HCT116 (cell line): ENCODE measurements around the gene THSD8. TPM values are rescaled to one million over a fixed set of nuclear protein-coding genes. Genes with fewer than 3 reads are reported as not detected.

Experiments
- ATAC-seq: fragments of 200-7000 bp; cut with Tn5 transposase; 2 replicates; pipeline ENCODE4 v1.9.1; 2020; ENCODE audit warnings: mild to moderate bottlenecking, moderate library complexity
- BruUV-seq: library from RNA; stranded (reverse); fragments of 400-500 nt; replicated peaks from 2 replicates; lab custom pipeline; 2021; lab: Mats Ljungman, UMichigan
- CTCF ChIA-PET: fragments of 300-600 bp; sonication (Branson Sonifier 250); formaldehyde crosslinking; loops from one replicate; lab custom pipeline; 2021; ENCODE audit warnings: antibody characterized with exemption; lab: Charles Lee
- POLR2A ChIA-PET: fragments of 300-600, 350-600 bp; sonication (Branson Sonifier 250); formaldehyde crosslinking; loops from one replicate; lab custom pipeline; 2021; ENCODE audit warnings: antibody characterized with exemption; lab: Charles Lee
- RAD21 ChIA-PET, 2 experiments: fragments of 300-600 bp; sonication (Branson Sonifier 250); formaldehyde crosslinking; loops; one replicate each; lab custom pipeline; 2023; ENCODE audit warnings: low total read pairs in 2 of 2; ENCODE audit not compliant: uncharacterized antibody in 2 of 2, unreplicated experiment in 2 of 2, low non-redundant PET in 1 of 2; lab: Charles Lee
- DNase-seq: peaks from one replicate; pipeline ENCODE4 v3.0.0-alpha.2; 2010; ENCODE audit warnings: low read depth, low spot score
- H2AFZ ChIP-seq: fragments of 200-600 bp; shearing (Covaris generic), sonication (generic); 2 replicates; pipeline ENCODE4 v1.6.1; 2017; ENCODE audit warnings: low read depth, mixed run types, mixed read lengths, antibody characterized with exemption, low read length; ENCODE audit not compliant: poor library complexity, severe bottlenecking
- H3K27ac ChIP-seq: 2 replicates; pipeline ENCODE4 v1.5.1; 2012; ENCODE audit warnings: low read depth, low read length
- H3K27me3 ChIP-seq: fragments of 200-600 bp; sonication (generic); 2 replicates; pipeline ENCODE4 v1.6.1; 2016; ENCODE audit warnings: mixed run types, low read length, mixed read lengths; ENCODE audit not compliant: insufficient read depth
- H3K36me3 ChIP-seq, 2 experiments: fragments of 200-500 bp in 1 of 2; fragments of 200-600 bp in 1 of 2; sonication (Bioruptor generic) in 1 of 2; sonication (generic) in 1 of 2; 2 replicates each; pipeline versions ENCODE4 v1.5.1 to v1.6.1; 2014 to 2016; ENCODE audit warnings: low read length in 2 of 2, inconsistent platforms in 1 of 2, mixed read lengths in 1 of 2, mixed run types in 1 of 2; ENCODE audit not compliant: insufficient read depth in 2 of 2, control insufficient read depth in 1 of 2
- H3K4me1 ChIP-seq, 2 experiments: fragments of 200-600 bp in 1 of 2; sonication (generic) in 1 of 2; 2 replicates each; pipeline versions ENCODE4 v1.5.1 to v1.6.1; 2012 to 2017; ENCODE audit warnings: low read length in 2 of 2, inconsistent platforms in 1 of 2, mild to moderate bottlenecking in 1 of 2, mixed read lengths in 1 of 2, mixed run types in 1 of 2, moderate library complexity in 1 of 2; ENCODE audit not compliant: insufficient read depth in 2 of 2, control insufficient read depth in 1 of 2
- H3K4me2 ChIP-seq: fragments of 200-600 bp; sonication (generic); 2 replicates; pipeline ENCODE4 v1.6.1; 2017; ENCODE audit warnings: mixed run types, low read length, mixed read lengths
- H3K4me3 ChIP-seq, 2 experiments: fragments of 200-600 bp in 1 of 2; sonication (generic) in 1 of 2; replicated peaks in 1 of 2; 2 replicates each; pipeline ENCODE4 v1.5.1; 2011 to 2016; ENCODE audit warnings: low read length in 2 of 2, control low read depth in 1 of 2, low read depth in 1 of 2, mild to moderate bottlenecking in 1 of 2, mixed read lengths in 1 of 2, mixed run types in 1 of 2
- H3K79me2 ChIP-seq: fragments of 200-600 bp; sonication (generic); 2 replicates; pipeline ENCODE4 v1.6.1; 2017; ENCODE audit warnings: mild to moderate bottlenecking, mixed run types, low read length, moderate library complexity, mixed read lengths; ENCODE audit not compliant: insufficient read depth
- H3K9ac ChIP-seq: fragments of 200-600 bp; sonication (generic); 2 replicates; pipeline ENCODE4 v1.6.1; 2016; ENCODE audit warnings: low read length, mixed read lengths
- H3K9me2 ChIP-seq: fragments of 200-600 bp; sonication (generic), shearing (Covaris generic); 2 replicates; pipeline ENCODE4 v1.6.1; 2017; ENCODE audit warnings: mixed run types, mild to moderate bottlenecking, moderate library complexity; ENCODE audit not compliant: insufficient read depth
- H3K9me3 ChIP-seq, 2 experiments: fragments of 200-500 bp in 1 of 2; fragments of 200-600 bp in 1 of 2; sonication (Bioruptor generic) in 1 of 2; sonication (generic) in 1 of 2; 2 replicates each; pipeline ENCODE4 v1.6.1; 2014 to 2017; ENCODE audit warnings: low read length in 2 of 2, mixed read lengths in 2 of 2, inconsistent platforms in 1 of 2, low read depth in 1 of 2, mild to moderate bottlenecking in 1 of 2, mixed run types in 1 of 2, moderate library complexity in 1 of 2; ENCODE audit not compliant: control insufficient read depth in 1 of 2, insufficient read depth in 1 of 2
- H4K20me1 ChIP-seq: fragments of 200-600 bp; sonication (generic), shearing (Covaris generic); 2 replicates; pipeline ENCODE4 v1.6.1; 2017; ENCODE audit warnings: mixed run types, mild to moderate bottlenecking, moderate library complexity; ENCODE audit not compliant: insufficient read depth
- POLR2AphosphoS5 ChIP-seq: IDR thresholded peaks from 2 replicates; pipeline ENCODE4 v1.6.1; 2011; ENCODE audit warnings: mild to moderate bottlenecking, low read depth, low read length, moderate library complexity
- RAD21 ChIP-seq: IDR thresholded peaks from 2 replicates; pipeline ENCODE4 v1.6.1; 2012; ENCODE audit warnings: low read depth, mild to moderate bottlenecking
- SIN3A ChIP-seq: IDR thresholded peaks from 2 replicates; pipeline ENCODE4 v1.6.1; 2012; ENCODE audit warnings: low read depth
- SP1 ChIP-seq: IDR thresholded peaks from 2 replicates; pipeline ENCODE4 v1.6.1; 2012; ENCODE audit warnings: low read depth
- SRF ChIP-seq: IDR thresholded peaks from 2 replicates; pipeline ENCODE4 v1.6.1; 2012; ENCODE audit warnings: low read depth
- ZNF274 ChIP-seq: fragments of 200-500 bp; sonication (Bioruptor generic); IDR thresholded peaks from 2 replicates; pipeline ENCODE4 v1.6.1; 2014; ENCODE audit warnings: mild to moderate bottlenecking, low read depth, low read length, inconsistent platforms
- intact Hi-C: fragments of 100-400 bp; cut with micrococcal nuclease; formaldehyde crosslinking; loops from 2 replicates; pipeline ENCODE4 v1.10.0; 2022
- total RNA-seq: library from RNA; stranded (reverse); gene quantifications from one replicate; pipeline ENCODE4 v1.2.1, GENCODE V29; 2021; ENCODE audit not compliant: unreplicated experiment
- TF ChIP-seq, protein P1 (sequence below): IDR thresholded peaks from 2 replicates; pipeline ENCODE4 v1.6.1; 2012
- TF ChIP-seq, protein P2 (sequence below): IDR thresholded peaks from 2 replicates; pipeline ENCODE4 v1.6.1; 2012; ENCODE audit warnings: low read depth
- TF ChIP-seq, protein P3 (sequence below): IDR thresholded peaks from 2 replicates; pipeline ENCODE4 v1.6.1; 2011; ENCODE audit warnings: mild to moderate bottlenecking, low read length, moderate library complexity; ENCODE audit not compliant: insufficient replicate concordance; ENCODE audit errors: extremely low read depth

Gene THSD8
- total RNA-seq, 1 experiment from 2014 or later, result 33.3 TPM

DNA sequence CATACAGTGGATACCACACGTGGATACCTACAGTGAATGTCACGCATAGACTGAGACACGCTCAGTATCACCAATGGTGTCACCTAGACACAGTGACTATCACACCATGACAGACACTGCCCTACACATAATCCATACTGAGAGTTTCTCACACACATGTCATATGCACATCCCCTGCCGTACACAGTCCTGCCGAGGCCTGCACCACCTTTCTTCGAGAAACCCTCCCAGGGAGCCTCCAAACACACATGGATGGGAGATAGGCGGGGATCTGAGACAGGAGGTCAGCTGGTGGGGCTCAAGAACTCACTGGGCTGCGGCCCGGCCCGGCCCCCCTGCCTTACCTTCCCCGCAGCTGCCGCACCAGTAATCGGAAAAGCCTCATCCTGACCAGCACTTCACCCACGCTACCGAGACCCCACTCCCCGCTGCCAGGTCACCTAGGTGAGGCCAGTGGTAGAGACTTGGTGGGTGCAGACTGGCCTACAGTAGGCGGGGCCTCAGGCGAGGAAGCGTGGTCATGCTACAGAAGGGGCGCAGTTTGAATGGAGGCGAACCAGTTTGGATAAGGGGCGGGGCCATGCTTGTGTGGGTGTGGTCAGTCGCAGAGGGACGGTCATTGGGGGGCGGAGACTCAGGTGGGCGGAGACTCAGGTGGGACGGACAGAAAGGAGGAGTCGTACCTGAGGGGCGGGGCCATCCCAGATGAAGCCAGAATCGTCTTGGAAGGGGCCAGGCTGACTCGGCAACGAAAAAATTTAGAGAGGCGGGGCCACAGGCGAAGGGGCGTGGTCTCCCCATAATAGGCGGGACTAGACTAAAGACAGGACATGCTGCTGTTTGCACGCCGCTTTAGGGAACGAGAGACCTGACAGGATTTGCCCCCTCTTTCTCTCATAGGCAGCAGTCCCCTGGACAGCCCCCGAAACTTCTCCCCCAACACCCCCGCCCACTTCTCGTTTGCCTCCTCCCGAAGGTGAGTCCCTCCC is 38.5 kb downstream of the THSD8 start:
- Histone ChIP-seq H3K36me3 (peaks cover 5 to 6% of the 10 kb centered on the region in 2 experiments; a peak in 1 of 4 replicates), H3K27me3 (no peaks in the 10 kb centered on the region), H3K79me2 (peaks cover 36% of the 10 kb centered on the region; the same call in 1 of the 2 replicates), H3K4me2 (peak overlapping the region; percentile 52), H3K9ac (peak overlapping the region; percentile 24), H3K4me1 (peaks cover 31 to 59% of the 10 kb centered on the region in 2 experiments), H3K4me3 (no peak overlapping the region), H3K9me3 (no peaks in the 10 kb centered on the region)
- no TSS peak for BruUV-seq
- ATAC-seq, result peak; percentile 76
- ChIA-PET RAD21 (no interaction called here), CTCF (no interaction called here), POLR2A (no interaction called here)
- DNase-seq, result peak; percentile 93
- TF ChIP-seq SRF (no peak; the same call in 1 of the 2 replicates), SIN3A (no peak), POLR2AphosphoS5 (no peak), RAD21 (no peak), SP1 (peak; percentile 60), ZNF274 (no peak)
- TF ChIP-seq, protein P1, sequence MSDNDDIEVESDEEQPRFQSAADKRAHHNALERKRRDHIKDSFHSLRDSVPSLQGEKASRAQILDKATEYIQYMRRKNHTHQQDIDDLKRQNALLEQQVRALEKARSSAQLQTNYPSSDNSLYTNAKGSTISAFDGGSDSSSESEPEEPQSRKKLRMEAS, result no peak
- TF ChIP-seq, protein P2, sequence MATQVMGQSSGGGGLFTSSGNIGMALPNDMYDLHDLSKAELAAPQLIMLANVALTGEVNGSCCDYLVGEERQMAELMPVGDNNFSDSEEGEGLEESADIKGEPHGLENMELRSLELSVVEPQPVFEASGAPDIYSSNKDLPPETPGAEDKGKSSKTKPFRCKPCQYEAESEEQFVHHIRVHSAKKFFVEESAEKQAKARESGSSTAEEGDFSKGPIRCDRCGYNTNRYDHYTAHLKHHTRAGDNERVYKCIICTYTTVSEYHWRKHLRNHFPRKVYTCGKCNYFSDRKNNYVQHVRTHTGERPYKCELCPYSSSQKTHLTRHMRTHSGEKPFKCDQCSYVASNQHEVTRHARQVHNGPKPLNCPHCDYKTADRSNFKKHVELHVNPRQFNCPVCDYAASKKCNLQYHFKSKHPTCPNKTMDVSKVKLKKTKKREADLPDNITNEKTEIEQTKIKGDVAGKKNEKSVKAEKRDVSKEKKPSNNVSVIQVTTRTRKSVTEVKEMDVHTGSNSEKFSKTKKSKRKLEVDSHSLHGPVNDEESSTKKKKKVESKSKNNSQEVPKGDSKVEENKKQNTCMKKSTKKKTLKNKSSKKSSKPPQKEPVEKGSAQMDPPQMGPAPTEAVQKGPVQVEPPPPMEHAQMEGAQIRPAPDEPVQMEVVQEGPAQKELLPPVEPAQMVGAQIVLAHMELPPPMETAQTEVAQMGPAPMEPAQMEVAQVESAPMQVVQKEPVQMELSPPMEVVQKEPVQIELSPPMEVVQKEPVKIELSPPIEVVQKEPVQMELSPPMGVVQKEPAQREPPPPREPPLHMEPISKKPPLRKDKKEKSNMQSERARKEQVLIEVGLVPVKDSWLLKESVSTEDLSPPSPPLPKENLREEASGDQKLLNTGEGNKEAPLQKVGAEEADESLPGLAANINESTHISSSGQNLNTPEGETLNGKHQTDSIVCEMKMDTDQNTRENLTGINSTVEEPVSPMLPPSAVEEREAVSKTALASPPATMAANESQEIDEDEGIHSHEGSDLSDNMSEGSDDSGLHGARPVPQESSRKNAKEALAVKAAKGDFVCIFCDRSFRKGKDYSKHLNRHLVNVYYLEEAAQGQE, result no peak
- TF ChIP-seq, protein P3, sequence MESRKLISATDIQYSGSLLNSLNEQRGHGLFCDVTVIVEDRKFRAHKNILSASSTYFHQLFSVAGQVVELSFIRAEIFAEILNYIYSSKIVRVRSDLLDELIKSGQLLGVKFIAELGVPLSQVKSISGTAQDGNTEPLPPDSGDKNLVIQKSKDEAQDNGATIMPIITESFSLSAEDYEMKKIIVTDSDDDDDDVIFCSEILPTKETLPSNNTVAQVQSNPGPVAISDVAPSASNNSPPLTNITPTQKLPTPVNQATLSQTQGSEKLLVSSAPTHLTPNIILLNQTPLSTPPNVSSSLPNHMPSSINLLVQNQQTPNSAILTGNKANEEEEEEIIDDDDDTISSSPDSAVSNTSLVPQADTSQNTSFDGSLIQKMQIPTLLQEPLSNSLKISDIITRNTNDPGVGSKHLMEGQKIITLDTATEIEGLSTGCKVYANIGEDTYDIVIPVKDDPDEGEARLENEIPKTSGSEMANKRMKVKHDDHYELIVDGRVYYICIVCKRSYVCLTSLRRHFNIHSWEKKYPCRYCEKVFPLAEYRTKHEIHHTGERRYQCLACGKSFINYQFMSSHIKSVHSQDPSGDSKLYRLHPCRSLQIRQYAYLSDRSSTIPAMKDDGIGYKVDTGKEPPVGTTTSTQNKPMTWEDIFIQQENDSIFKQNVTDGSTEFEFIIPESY, result no peak
- TF ChIP-seq, all 23 proteins: peak for 1
- Histone ChIP-seq H4K20me1 (no peaks in the 10 kb centered on the region), H3K27ac (peak overlapping the region; percentile 46), H2AFZ (no peak overlapping the region), H3K9me2 (no peaks in the 10 kb centered on the region)
- intact Hi-C loops, result no loop called here
